ENCODE data around the gene AVPR1B. TPM values are rescaled to one million over a fixed set of nuclear protein-coding genes. Genes with fewer than 3 reads are reported as not detected.

Gene AVPR1B, protein sequence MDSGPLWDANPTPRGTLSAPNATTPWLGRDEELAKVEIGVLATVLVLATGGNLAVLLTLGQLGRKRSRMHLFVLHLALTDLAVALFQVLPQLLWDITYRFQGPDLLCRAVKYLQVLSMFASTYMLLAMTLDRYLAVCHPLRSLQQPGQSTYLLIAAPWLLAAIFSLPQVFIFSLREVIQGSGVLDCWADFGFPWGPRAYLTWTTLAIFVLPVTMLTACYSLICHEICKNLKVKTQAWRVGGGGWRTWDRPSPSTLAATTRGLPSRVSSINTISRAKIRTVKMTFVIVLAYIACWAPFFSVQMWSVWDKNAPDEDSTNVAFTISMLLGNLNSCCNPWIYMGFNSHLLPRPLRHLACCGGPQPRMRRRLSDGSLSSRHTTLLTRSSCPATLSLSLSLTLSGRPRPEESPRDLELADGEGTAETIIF
- not detected for total RNA-seq

DNA sequence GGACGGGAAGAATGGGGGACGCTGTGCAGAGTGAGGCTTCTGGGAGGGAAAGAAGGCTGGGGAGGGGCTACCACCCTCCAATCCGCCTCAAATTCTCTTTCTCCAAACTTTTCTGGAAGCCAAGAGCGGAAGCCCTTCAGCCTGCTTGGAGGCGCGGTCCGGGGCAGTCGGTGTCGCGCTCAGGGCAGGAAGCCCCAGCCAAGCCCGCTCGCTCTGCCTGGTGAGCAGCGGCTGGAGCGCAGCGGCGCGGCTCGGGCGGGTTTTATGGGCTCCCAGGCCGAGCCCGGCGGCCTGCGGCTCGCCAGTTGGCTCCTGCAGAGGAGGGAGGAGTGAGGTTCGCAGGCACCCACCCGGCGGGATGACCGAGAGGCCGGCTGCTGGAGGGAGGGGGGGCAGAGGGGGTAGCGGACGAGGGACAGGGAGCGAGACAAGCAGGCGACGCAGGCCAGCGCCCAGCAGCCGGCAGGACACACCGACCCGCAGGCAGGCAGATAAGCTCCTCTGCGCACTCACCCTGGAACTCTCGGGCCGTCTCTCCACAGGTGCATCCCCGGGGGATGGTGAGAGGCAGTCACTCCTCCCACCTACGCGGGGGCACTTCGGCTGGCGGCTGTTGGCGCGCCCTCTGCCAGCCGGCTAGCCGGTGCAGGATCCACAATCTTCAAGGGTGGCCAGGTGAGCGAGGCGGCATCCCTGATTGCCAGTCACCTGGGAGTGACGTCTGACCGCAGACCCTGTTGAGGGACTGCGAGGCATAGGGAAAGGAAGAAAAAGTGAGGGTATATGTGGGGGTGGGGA lies at the start of gene AVPR1B:
AVPR1B (minus strand) TSS at position 238 of the 798 bp plus-strand sequence. CDS start 498 bp downstream, outside the sequence.
- TF ChIP-seq, protein P1, sequence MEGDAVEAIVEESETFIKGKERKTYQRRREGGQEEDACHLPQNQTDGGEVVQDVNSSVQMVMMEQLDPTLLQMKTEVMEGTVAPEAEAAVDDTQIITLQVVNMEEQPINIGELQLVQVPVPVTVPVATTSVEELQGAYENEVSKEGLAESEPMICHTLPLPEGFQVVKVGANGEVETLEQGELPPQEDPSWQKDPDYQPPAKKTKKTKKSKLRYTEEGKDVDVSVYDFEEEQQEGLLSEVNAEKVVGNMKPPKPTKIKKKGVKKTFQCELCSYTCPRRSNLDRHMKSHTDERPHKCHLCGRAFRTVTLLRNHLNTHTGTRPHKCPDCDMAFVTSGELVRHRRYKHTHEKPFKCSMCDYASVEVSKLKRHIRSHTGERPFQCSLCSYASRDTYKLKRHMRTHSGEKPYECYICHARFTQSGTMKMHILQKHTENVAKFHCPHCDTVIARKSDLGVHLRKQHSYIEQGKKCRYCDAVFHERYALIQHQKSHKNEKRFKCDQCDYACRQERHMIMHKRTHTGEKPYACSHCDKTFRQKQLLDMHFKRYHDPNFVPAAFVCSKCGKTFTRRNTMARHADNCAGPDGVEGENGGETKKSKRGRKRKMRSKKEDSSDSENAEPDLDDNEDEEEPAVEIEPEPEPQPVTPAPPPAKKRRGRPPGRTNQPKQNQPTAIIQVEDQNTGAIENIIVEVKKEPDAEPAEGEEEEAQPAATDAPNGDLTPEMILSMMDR (IDR thresholded peaks at IDR 0.05), result no peak
- DNase-seq (ENCODE audit: low spot score) (no peak), ATAC-seq (ENCODE audit: low FRiP score) (peak; percentile 65)

DNA sequence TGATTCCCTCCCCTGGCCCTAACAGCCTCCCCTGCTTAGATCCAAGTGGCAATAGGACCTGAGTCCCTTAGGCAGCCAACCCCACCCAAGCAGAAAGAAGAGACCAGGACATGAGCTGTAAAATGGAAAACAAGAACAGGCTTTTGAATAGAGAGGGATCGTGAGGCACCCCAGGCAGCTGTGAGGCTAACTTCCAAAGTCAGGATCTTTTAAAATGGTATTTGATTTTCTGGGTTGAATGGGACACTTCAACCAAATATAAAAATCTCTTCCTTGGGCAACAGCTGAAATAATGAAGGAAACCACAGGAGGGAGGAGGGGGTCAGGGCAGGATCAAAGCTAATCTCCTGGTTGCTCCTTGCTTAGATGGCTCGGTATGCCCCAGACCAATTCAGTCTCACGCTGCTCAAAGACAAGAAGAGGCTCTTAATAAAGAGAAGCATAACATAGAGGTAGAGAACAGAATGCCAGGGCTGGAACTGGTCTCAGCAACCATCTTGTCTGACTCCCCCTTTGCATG lies 28.6 kb upstream of the AVPR1B start:
- TF ChIP-seq, protein P1 (IDR thresholded peaks at IDR 0.05), result no peak
- ATAC-seq (ENCODE audit: low FRiP score) (no peak), DNase-seq (ENCODE audit: low spot score) (no peak)

DNA sequence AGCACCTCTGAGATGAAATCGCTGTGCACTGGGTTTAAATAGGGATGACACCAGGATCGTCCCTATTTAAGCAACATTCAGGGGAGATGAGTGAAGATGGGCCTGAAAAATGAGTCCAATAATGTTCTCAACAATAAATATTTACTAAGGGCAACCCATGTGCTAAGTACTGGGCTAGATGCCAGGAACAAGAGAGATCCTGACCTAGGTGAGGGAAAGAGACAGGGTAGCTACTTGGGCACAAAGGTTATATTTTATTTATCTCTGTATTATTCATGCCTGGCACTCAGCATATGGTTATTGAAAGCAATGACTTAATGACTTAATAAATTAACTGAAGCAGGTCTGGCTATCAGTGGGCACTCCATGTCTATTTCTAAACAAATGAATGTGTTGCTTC lies 27.4 kb upstream of the AVPR1B start:
- DNase-seq (ENCODE audit: low spot score) (no peak), ATAC-seq (ENCODE audit: low FRiP score) (no peak)
- TF ChIP-seq, protein P1 (IDR thresholded peaks at IDR 0.05), result no peak

DNA sequence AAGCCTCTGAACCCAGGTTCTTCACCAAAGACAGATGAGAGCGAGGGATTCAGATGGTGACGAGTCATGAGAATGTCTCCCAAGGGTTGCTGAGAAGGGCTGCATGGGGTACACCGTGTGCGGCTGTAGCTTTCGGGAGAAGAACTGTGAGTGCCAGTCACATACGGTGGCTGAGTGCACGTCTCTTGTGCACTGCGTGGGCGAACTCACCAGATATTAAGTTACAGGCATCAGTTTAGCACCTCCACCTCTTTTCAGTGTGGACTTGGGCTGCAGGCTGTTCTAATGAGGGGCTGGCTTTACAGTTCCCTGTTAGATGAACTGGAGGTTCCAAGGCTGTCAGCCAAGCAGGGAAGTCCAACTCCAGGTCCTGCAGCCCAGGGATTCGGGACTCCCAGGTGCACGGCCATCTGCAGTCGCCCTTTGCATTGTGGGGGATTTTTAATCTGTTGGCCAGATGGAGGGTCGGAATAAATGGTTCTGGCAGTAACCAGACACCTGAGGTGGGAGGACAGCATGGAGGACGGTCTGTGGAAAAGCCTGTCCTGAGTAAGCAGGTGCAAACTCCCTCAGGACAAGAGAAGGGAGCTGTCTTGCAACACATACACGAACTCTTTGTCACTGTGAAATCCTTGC lies 26.5 kb upstream of the AVPR1B start:
- TF ChIP-seq, protein P1 (IDR thresholded peaks at IDR 0.05), result no peak
- ATAC-seq (ENCODE audit: low FRiP score) (no peak), DNase-seq (ENCODE audit: low spot score) (no peak)

DNA sequence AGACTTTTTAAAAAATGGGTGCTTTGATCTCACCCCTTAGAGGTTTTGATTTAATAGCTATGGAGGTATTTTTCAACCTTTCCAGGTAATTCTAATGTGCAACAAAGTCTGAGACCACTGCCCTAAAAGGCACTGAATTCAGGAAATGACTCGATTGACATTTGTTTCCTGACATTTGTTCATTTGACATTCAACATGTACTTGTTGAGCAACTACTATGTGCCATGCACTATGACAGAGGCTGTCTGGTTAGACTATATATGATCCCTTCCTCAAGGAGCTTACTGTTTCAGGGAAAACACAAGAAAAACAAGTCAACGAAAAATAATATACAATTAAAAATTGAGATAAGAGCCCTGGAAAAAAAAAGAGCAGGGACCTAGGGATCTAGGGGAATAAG lies 25.6 kb upstream of the AVPR1B start:
- DNase-seq (ENCODE audit: low spot score) (no peak), ATAC-seq (ENCODE audit: low FRiP score) (no peak)
- TF ChIP-seq, protein P1 (IDR thresholded peaks at IDR 0.05), result no peak

DNA sequence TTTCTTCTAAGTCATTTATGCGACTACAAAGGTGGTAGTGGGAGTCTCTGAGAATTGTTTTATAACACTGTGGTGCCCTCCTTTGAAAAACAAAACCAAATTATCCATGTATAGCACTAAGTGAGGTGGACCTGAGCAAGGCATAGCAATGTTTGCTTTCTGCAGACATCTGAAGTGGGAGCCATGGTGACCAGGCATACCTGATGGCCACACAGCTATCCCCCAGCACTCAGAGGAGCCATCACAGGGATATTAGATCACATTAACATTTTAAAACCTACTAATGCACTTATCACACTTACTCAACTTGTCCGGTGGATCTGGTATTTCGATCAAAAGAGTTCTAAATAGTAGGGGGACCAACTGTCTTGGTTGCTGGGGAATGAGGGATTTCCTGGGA lies 24.8 kb upstream of the AVPR1B start:
- ATAC-seq (ENCODE audit: low FRiP score) (no peak), DNase-seq (ENCODE audit: low spot score) (no peak)
- TF ChIP-seq, protein P1 (IDR thresholded peaks at IDR 0.05), result no peak

Data from omental fat pad (tissue), 4 donors.